T-helper 9 cell (primary cell): ENCODE results near the gene HSD11B1.

Source experiments
- DNase-seq: peaks from one replicate; pipeline ENCODE4 v3.0.0-alpha.2; 2020

Gene HSD11B1

GRCh38 chr1:209756615-209757445, 52.2 kb downstream of the HSD11B1 start:
- DNase-seq = peak; percentile 19

GRCh38 chr1:209758400-209758799, 53.8 kb downstream of the HSD11B1 start:
- no peak for DNase-seq

DNA sequence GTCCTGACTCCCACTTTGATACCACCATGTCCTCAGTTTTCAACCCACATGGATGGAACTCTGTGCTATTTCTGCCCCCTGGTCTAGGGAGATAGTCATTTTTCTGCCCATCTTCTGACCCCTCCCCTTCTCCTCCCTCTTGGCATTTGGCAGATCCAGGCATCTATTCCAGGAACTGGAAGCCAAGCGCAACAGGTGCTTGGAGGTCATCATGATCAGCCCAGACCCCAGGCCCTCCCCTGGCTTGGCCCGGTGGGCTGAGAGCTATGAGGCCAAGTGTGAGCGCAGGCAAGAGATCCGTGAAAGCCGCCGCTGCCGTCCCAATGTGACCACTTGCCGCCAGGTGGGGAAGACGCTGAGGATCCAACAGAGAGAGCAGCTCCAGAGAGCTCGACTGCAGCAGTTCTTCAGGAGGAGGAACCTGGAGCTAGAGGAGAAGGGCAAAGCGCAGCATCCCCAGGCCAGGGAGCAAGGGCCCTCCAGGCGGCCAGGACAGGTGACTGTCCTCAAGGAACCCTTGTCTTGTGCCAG, 55.2 kb downstream of the HSD11B1 start:
- no peak for DNase-seq

DNA sequence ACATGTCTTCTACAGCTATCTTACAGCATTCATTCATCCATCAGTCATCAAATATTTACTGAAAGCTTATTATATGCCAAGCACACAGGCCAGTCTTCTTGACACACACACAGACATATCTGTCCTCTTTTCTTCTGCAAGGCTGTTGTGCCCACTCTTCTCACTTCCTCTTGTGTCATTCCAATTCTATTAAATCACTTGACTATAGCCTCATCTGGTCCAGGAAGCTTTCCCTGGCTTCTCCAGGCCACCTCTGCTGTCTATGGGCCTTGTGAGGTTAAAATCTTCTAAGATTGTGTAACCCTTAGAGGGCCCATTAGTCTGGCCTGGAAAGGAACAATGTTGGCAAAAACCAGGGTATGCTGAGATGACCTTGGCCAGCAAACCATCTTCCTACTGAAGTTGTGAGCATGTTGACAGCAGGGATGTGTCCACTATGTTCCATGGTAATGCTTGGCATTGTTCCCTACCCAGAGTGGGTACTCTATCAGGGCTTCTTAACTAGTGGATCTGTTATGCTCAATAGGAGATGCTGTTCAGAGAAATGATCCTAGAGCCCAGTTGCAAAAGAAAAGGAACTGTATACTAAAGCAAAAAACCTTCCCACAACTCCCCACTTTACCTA, 56.5 kb downstream of the HSD11B1 start:
- DNase-seq = no peak

- DNase-seq = no peak
Observed at GRCh38 chr1:209766051-209766450, 61.4 kb downstream of the HSD11B1 start.

GRCh38 chr1:209767096-209767495, 62.5 kb downstream of the HSD11B1 start:
- DNase-seq = no peak

GRCh38 chr1:209767706-209768105, 63.1 kb downstream of the HSD11B1 start:
- DNase-seq = no peak

DNA sequence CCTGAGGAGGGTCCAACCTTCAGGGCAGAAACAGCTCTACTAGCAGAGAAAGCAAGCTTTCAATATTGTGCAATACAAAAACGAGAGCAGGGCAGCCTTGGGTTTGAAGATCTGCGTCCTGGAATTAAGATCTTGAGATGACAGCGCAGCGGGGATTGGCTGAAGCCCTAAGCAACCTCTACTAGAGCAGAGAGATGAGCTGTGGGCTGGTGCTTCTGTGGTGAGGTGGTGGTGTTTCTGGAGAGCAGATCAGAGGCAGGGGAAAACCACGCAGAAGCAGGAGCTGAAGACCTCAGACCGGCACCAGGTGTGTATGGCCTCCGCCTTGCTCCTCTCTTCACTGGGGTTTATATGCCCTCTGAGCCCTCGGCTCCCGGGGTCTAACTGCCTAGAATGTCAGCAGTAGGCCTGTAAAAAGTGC, 63.7 kb downstream of the HSD11B1 start:
- peak; percentile 65 for DNase-seq

- DNase-seq = peak; percentile 50
Observed at GRCh38 chr1:209769171-209769904, 64.7 kb downstream of the HSD11B1 start.

DNA sequence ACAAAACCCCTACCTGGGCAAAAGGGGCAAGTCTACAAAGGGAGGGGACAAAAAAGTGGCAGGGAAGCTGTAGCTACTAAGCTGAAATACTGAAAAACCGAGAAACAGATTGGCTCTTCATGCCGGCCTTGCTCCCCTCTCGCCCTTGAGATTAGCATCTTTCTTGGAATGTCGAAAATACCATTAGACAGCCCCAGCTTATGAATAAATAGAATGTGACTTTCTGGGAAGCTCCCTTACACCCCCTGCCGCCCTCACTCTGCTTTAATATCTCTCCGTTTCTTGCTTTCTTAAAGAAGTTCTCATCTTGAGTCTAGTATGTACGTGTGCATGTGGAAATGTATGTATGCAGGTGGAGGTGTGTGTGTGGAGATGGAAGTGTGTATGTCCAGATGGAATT, 65.3 kb downstream of the HSD11B1 start:
- no peak for DNase-seq

DNA sequence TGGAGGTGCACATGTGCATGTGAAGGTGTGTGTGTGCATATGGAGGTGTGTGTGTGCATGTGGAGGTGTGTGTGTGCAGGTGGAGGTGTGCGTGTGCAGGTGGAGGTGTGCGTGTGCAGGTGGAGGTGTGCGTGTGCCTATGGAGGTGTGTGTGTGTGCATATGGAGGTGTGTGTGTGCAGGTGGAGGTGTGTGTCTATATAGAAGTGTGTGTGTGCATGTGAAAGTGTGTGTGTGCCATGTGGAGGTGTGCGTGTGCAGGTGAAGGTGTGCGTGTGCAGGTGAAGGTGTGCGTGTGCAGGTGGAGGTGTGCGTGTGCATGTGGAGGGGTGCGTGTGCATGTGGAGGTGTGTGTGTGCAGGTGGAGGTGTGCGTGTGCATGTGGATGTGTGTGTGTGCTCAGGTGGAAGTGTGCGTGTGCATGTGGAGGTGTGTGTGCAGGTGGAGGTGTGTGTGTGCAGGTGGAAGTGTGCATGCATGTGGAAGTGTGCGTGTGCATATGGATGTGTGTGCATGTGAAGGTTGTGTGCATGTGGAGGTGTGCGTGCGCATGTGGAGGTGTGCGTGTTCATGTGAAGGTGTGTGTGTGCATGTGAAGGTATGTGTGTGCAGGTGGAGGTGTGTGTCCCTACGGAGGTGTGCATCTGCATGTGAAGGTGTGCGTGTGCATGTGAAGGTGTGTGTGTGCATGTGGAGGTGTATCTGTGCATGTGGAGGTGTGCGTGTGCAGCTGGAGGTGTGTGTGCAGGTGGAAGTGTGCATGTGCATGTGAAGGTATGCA, 66.2 kb downstream of the HSD11B1 start:
- DNase-seq = no peak

- DNase-seq = no peak
Observed at GRCh38 chr1:209772126-209772525, 67.5 kb downstream of the HSD11B1 start.

GRCh38 chr1:209774592-209774991, 69.9 kb downstream of the HSD11B1 start:
- DNase-seq = no peak

- DNase-seq = no peak
Observed at GRCh38 chr1:209775678-209776077, 71.0 kb downstream of the HSD11B1 start.

- DNase-seq = no peak
Observed at GRCh38 chr1:209777587-209777986, 72.9 kb downstream of the HSD11B1 start.

GRCh38 chr1:209778102-209778501, 73.5 kb downstream of the HSD11B1 start:
- no peak for DNase-seq

GRCh38 chr1:209780268-209780667, 75.6 kb downstream of the HSD11B1 start:
- DNase-seq = no peak

DNA sequence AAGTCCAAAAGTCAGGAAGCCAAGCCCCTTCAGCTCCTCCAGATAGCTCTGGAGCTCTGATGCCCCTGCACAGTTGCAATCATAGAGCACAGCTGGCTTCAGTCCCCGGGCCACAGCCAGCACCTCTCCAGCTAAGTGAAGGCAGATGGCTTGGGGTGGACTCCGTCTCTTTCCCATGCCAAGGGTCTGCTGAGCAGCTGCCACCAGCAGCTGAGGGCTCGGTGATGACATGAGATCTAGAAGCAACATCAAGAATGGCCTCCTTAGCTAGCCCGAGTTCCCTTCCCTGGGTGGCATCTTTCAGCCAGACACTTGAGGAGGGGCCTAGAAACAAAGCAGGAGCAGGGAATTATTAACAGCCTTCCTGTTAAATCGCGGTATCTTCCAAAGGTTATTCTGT, 78.7 kb downstream of the HSD11B1 start:
- DNase-seq = no peak
